ENCODE data around the gene CTSA.
A peak's percentile ranks its signal among the peaks of the same experiment; 100 is the strongest.
"Not testable (repeated sequence)": the region's sequence is repeated elsewhere in the genome, so short reads cannot be mapped to it uniquely, and the experiment has no call there.

CTSA gene

GRCh38 chr20:45897289-45897688 lies 6.2 kb downstream of the CTSA start:
- no peak for DNase-seq

- no peak for DNase-seq
Observed at GRCh38 chr20:45897692-45898091, 6.6 kb downstream of the CTSA start.

- no peak for DNase-seq
Observed at GRCh38 chr20:45898285-45898684, 7.2 kb downstream of the CTSA start.

- no peak for DNase-seq
Observed at GRCh38 chr20:45899046-45899835, 8.1 kb downstream of the CTSA start.

- not testable (repeated sequence) for DNase-seq
Observed at GRCh38 chr20:45901332-45901731, 10.2 kb downstream of the CTSA start.

- no peak for DNase-seq
Observed at GRCh38 chr20:45902199-45902701, 11.1 kb downstream of the CTSA start.

- no peak for DNase-seq
Observed at GRCh38 chr20:45904583-45905504, 13.7 kb downstream of the CTSA start.

GRCh38 chr20:45905505-45906079 lies 14.5 kb downstream of the CTSA start:
- no peak for DNase-seq

- no peak for DNase-seq
Observed at GRCh38 chr20:45907219-45907948, 16.2 kb downstream of the CTSA start.

GRCh38 chr20:45908084-45908483 lies 16.9 kb downstream of the CTSA start:
- DNase-seq: no peak

- DNase-seq: no peak
Observed at GRCh38 chr20:45909336-45909808, 18.2 kb downstream of the CTSA start.

- no peak for DNase-seq
Observed at GRCh38 chr20:45909817-45910669, 18.9 kb downstream of the CTSA start.

GRCh38 chr20:45910670-45911485 lies 19.7 kb downstream of the CTSA start:
- peak; percentile 74 for DNase-seq

- no peak for DNase-seq
Observed at GRCh38 chr20:45911486-45912343, 20.6 kb downstream of the CTSA start, which contains the start of gene PLTP. Gene PLTP (minus strand): TSS chr20:45912155. CDS start chr20:45911452, 703 bp downstream.

- no peak for DNase-seq
Observed at GRCh38 chr20:45912344-45912682, 21.2 kb downstream of the CTSA start.

- DNase-seq: no peak
Observed at GRCh38 chr20:45913116-45913515, 22.0 kb downstream of the CTSA start.

GRCh38 chr20:45917790-45918141 lies 26.6 kb downstream of the CTSA start:
- no peak for DNase-seq

GRCh38 chr20:45918182-45918737 lies 27.1 kb downstream of the CTSA start:
- no peak for DNase-seq

- DNase-seq: no peak
Observed at GRCh38 chr20:45918779-45919537, 27.8 kb downstream of the CTSA start.

Measured in NCI-H2029 treated with DMSO at 0.1 percent for 48 hours (cell line).